ENCODE results near the gene PLAAT2. TPM values are rescaled to one million over a fixed set of nuclear protein-coding genes. Genes with fewer than 3 reads are reported as not detected.
A peak's percentile ranks its signal among the peaks of the same experiment; 100 is the strongest.

PLAAT2 gene
- total and polyA plus RNA-seq, 10 of the 15 experiments (the other 5 are each of a cell fraction or from before 2014, with no cell fraction given), result 4.6 to 25.9 (median 8.6) TPM

DNA sequence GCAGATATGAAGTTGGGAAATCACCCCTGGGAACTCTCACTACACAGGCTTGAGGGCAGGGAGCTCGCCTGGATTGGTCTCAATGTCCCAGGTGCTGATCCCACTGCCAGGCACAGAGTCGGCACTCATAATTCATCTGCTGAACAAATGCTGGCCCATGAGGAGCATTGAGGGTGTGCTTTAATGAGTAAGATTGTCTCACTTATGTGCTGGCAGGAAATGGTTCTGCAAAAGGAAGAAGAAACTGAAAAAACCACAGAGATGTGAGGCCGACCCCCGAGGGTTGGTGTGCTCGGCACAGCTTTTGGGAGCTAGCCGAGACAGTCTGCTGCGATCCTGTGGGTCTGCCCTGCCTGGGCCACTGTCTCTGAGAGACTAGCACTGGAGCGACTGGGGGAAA lies 9.4 kb downstream of the PLAAT2 start:
- CTCF ChIA-PET, result no interaction called here
- Histone ChIP-seq H3K4me1 (ENCODE audit: control insufficient read depth, insufficient read depth, low read length) (peaks cover 23% of the 10 kb centered on the region), H3K27me3 (replicated peaks in 1 of 2; ENCODE audit: control insufficient read depth in 2 of 2, insufficient read depth in 2 of 2, low read length in 1 of 2) (no peaks in the 10 kb centered on the region), H3K79me2 (ENCODE audit: control insufficient read depth, insufficient read depth, low read length) (no peaks in the 10 kb centered on the region), H3K4me2 (ENCODE audit: control insufficient read depth, insufficient read depth) (peak overlapping the region; percentile 81), H3K9me3 (replicated peaks; ENCODE audit: control insufficient read depth, insufficient read depth, low read length) (no peaks in the 10 kb centered on the region), H3K9ac (ENCODE audit: control insufficient read depth, insufficient read depth, low read length) (peak overlapping the region; percentile 60), H3K27ac (ENCODE audit: control insufficient read depth, insufficient read depth) (peak overlapping the region; percentile 70), H4K20me1 (ENCODE audit: control insufficient read depth, insufficient read depth) (no peaks in the 10 kb centered on the region), H3K36me3 (ENCODE audit: control insufficient read depth in 2 of 2, insufficient read depth in 2 of 2, low read length in 1 of 2) (no peaks in the 10 kb centered on the region), H3K4me3 (no peak overlapping the region; the same call in 1 of the 2 replicates), H2AFZ (ENCODE audit: control insufficient read depth, low read depth, low read length) (peak overlapping the region; percentile 80)
- BruUV-seq (replicated peaks), result no TSS peak
- DNase-seq (ENCODE audit: low read depth, low spot score), result no peak
- SMC1A ChIA-PET (ENCODE audit: uncharacterized antibody, unreplicated experiment), result interaction anchor here (0.8 kb wide), 1 partner anchor 9 kb away, joined by 4 read pairs; the partner anchor contains the start of gene PLAAT2
- in situ Hi-C loops (cut with MboI), result no loop called here
- TF ChIP-seq ETV6 (conservative IDR thresholded peaks at IDR 0.05 in 1 of 2, IDR thresholded peaks at IDR 0.05 in 1 of 2; ENCODE audit: borderline replicate concordance in 1 of 2, low read depth in 1 of 2), result peak in 1 of 2 experiments; percentile 59; a peak in 1 of 4 replicates
- TF ChIP-seq GABPA (IDR thresholded peaks at IDR 0.05; ENCODE audit: low read depth), result peak; percentile 52; the same call in 1 of the 2 replicates
- TF ChIP-seq POLR2A (IDR thresholded peaks at IDR 0.05; ENCODE audit: low read depth, low read length), result peak; percentile 79
- peak; percentile 91 for TF ChIP-seq RUNX3 (IDR thresholded peaks at IDR 0.05; ENCODE audit: low read length)
- TF ChIP-seq CBFB (IDR thresholded peaks at IDR 0.05; ENCODE audit: low read depth), result 0 out of 2 replicates have a peak, but pooled peaks have one; percentile 15
- TF ChIP-seq JUNB (IDR thresholded peaks at IDR 0.05), result no peak
- no peak for TF ChIP-seq SMC3 (IDR thresholded peaks at IDR 0.05; ENCODE audit: borderline replicate concordance, low read length)
- TF ChIP-seq POU2F2 (IDR thresholded peaks at IDR 0.05; ENCODE audit: borderline replicate concordance, low read depth, low read length), result 0 out of 3 replicates have a peak, but pooled peaks have one; percentile 18
- TF ChIP-seq, protein P1, sequence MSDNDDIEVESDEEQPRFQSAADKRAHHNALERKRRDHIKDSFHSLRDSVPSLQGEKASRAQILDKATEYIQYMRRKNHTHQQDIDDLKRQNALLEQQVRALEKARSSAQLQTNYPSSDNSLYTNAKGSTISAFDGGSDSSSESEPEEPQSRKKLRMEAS (IDR thresholded peaks at IDR 0.05; ENCODE audit: low read depth, low read length), result no peak
- peak; percentile 43; the same call in 1 of the 2 replicates for TF ChIP-seq ZNF24 (IDR thresholded peaks at IDR 0.05)
- TF ChIP-seq RBBP5 (conservative IDR thresholded peaks at IDR 0.05), result no peak
- 8% methylated on average over 8 of the region's 8 CpGs for WGBS (ENCODE audit: insufficient coverage, insufficient replicate concordance, low lambda C conversion rate, missing lambda C conversion rate)
- POLR2A ChIA-PET, result interaction anchor here (0.6 to 1.1 kb wide), 2 partner anchors 10 to 332 kb away, joined by 3 to 4 read pairs; no protein-coding TSS in a partner anchor
- FAIRE-seq, result peak; percentile 94
- peak; percentile 92 for ATAC-seq
- RAD21 ChIA-PET (ENCODE audit: unreplicated experiment), result no interaction called here
- intact Hi-C loops (cut with micrococcal nuclease; ENCODE audit: unreplicated experiment), result no loop called here

Measured in GM12878 (cell line).